ENCODE data around the gene DNAH5.

GRCh38 chr5:13830536-13830935, 114.0 kb downstream of the DNAH5 start:
- TF ChIP-seq CTCF (IDR thresholded peaks at IDR 0.05; ENCODE audit: low read length) (no peak), EZH2 (IDR thresholded peaks at IDR 0.05; ENCODE audit: borderline replicate concordance, low read length) (no peak)
